HG03432 (cell line): ENCODE data around the gene TNF.

Experiments used
- ATAC-seq: cut with Tn5 transposase; IDR thresholded peaks from one replicate; pipeline ENCODE4 v1.9.1; 2021; ENCODE audit warnings: mild to moderate bottlenecking, moderate library complexity; ENCODE audit not compliant: unreplicated experiment

TNF gene

DNA sequence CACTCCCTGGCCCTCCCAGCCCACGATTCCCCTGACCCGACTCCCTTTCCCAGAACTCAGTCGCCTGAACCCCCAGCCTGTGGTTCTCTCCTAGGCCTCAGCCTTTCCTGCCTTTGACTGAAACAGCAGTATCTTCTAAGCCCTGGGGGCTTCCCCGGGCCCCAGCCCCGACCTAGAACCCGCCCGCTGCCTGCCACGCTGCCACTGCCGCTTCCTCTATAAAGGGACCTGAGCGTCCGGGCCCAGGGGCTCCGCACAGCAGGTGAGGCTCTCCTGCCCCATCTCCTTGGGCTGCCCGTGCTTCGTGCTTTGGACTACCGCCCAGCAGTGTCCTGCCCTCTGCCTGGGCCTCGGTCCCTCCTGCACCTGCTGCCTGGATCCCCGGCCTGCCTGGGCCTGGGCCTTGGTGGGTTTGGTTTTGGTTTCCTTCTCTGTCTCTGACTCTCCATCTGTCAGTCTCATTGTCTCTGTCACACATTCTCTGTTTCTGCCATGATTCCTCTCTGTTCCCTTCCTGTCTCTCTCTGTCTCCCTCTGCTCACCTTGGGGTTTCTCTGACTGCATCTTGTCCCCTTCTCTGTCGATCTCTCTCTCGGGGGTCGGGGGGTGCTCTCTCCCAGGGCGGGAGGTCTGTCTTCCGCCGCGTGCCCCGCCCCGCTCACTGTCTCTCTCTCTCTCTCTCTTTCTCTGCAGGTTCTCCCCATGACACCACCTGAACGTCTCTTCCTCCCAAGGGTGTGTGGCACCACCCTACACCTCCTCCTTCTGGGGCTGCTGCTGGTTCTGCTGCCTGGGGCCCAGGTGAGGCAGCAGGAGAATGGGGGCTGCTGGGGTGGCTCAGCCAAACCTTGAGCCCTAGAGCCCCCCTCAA lies 3.1 kb upstream of the TNF start, which contains the start of gene LTA:
LTA (plus strand) TSS at position 249 of the 871 bp plus-strand sequence; CDS start at position 703, 454 bp downstream.
- peak; percentile 33 for ATAC-seq

DNA sequence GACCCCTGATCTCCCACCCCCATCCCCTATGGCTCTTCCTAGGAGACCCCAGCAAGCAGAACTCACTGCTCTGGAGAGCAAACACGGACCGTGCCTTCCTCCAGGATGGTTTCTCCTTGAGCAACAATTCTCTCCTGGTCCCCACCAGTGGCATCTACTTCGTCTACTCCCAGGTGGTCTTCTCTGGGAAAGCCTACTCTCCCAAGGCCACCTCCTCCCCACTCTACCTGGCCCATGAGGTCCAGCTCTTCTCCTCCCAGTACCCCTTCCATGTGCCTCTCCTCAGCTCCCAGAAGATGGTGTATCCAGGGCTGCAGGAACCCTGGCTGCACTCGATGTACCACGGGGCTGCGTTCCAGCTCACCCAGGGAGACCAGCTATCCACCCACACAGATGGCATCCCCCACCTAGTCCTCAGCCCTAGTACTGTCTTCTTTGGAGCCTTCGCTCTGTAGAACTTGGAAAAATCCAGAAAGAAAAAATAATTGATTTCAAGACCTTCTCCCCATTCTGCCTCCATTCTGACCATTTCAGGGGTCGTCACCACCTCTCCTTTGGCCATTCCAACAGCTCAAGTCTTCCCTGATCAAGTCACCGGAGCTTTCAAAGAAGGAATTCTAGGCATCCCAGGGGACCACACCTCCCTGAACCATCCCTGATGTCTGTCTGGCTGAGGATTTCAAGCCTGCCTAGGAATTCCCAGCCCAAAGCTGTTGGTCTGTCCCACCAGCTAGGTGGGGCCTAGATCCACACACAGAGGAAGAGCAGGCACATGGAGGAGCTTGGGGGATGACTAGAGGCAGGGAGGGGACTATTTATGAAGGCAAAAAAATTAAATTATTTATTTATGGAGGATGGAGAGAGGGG lies 1.9 kb upstream of the TNF start:
- no peak for ATAC-seq

- no peak for ATAC-seq
These were observed 981 bp upstream of the TNF start for GRCh38 chr6:31574106-31575061.

GRCh38 chr6:31575952-31576685 lies 754 bp downstream of the TNF start:
- ATAC-seq: no peak

GRCh38 chr6:31576897-31577578 lies 1.7 kb downstream of the TNF start:
- ATAC-seq: no peak

GRCh38 chr6:31577579-31577966 lies 2.2 kb downstream of the TNF start:
- no peak for ATAC-seq

DNA sequence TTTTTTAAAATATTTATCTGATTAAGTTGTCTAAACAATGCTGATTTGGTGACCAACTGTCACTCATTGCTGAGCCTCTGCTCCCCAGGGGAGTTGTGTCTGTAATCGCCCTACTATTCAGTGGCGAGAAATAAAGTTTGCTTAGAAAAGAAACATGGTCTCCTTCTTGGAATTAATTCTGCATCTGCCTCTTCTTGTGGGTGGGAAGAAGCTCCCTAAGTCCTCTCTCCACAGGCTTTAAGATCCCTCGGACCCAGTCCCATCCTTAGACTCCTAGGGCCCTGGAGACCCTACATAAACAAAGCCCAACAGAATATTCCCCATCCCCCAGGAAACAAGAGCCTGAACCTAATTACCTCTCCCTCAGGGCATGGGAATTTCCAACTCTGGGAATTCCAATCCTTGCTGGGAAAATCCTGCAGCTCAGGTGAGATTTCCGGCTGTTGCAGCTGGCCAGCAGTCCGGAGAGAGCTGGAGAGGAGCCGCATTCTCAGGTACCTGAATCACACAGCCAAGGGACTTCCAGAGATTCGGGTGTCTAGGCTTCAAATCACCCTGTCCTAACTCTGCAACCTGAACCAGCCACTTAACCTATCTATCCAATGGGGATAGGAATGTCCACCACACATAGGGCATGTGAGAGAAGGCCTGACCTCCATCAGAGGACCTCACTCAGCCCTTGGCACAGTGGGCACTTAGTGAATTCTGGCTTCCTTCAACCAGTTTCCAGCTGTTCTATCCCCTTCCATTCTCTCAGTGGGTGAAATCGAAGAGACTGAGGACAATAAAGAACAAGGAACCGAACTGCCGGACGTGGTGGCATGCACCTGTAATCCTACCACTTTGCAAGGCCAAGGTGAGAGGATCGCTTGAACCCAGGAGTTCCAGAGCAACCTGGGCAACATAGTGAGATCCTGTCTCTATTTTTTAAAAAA lies 3.1 kb downstream of the TNF start:
- no peak for ATAC-seq

- ATAC-seq: no peak
These were observed 3.7 kb downstream of the TNF start for GRCh38 chr6:31579119-31579505.

DNA sequence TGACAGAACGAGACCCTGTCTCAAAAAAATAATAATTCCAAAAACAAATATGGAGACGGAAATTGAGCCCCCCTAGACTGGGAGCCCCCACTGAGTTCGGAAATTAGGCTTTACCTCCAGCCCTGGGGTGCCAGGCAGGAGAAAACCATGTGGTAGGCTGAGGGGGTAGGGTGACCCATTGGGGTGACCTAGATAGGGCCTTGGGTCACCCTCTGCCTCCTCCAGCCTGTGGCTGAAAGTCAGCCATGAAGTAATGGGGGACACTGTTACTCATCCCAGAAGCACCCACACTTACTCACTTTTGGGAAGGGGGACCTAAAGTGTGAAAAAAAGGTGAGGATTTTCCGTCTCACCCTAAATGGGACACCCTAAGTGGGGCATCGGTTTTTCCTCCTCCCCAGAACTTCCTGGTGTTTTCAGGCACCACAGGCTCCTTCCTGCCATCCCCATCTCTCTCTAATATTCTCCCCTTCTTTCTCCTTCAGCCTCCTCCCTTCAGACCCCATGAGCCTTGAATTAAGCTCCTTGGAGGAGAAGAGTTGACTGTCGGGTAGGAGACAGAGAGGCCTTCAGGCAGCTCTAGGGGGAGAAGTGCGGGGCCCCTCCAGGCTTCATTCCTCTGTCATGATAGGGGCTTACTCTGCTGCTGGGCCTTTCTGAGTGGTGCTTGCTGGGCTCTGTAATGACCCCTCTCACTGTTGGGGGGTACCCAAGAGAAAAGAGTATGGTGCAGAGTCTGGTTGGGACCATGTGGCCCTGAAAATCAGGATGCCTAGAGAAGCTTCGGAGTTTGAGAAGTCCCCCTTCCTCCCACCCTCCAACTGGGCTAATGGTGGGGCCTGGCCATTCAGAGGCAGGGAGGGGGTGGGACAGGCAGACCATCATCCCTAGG lies 4.4 kb downstream of the TNF start:
- no peak for ATAC-seq

DNA sequence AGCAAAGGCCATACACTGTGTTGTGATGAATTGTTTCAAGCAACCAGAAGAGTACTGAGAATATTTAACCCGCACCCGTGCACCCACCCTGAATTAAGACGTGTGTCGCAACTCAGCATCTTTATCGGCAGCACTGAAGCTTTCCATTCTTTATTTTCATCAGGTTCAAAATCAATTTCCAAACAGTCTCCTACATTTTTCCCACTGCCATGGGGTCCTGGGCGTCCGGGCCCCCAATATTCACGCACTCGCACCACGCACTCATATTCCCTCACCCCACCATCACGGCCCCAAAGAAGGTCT lies 5.0 kb downstream of the TNF start:
- ATAC-seq: no peak

DNA sequence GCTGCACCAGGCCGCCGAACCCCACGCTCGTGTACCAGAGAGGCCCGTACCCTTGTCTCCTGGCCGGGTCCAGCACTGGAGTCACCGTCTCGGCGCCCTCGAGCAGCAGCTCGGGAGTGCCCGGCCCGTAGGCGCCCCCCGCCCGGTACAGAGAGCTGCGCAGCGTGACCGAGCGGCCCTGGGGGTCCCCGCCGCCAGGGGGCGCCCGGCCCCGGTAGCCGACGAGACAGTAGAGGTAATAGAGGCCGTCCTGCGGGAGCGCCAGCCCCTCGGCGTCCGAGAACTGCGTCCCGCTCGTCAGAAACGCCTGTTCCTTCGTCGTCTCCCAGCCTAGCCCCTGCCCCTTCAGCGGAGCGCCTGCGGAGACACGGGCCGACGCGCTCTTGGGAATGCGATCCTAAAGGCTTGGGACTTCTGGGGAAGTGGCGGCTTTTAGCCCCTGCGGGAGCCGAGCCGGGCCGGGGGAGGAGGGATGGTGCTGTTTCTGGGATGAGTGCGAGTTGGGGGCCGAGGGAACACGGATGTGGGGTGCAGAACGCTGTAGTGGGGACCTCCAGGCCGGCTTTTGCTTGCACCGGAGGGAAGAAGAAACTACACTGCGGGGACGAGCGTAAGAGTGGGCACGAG lies 5.6 kb downstream of the TNF start:
- ATAC-seq: peak; percentile 57

- ATAC-seq: no peak
These were observed 6.3 kb downstream of the TNF start for GRCh38 chr6:31581434-31582229.

- no peak for ATAC-seq
These were observed 6.9 kb downstream of the TNF start, which contains the start of gene LTB for GRCh38 chr6:31582230-31582643. Gene LTB (minus strand): TSS chr6:31582424. CDS start chr6:31582417, 7 bp downstream.

DNA sequence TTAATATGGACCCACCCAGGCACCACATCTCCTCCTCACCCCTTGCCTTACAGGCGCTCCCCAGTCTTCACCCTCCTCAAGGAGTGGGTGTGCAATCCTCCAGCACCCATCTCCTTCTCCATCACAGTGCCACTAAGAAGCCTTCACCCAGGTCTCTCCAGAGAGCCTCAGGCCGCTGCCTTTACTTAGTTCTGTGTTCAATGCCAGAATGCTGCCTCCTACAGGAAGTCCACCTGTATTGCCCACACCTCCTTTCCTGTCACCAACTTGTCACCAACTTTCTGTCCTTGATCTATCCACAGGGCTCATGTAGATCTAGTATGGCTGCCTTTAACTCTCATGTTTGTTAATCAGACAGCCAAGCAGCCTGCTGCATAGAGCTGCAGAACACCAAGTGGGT lies 10.1 kb downstream of the TNF start:
- no peak for ATAC-seq

- no peak for ATAC-seq
These were observed 10.6 kb downstream of the TNF start, which contains the start of gene LST1 for GRCh38 chr6:31586008-31586407. Gene LST1 (plus strand): TSS chr6:31586277. CDS start chr6:31587300, 1,023 bp downstream.
